ENCODE measurements around the gene KCNJ10. TPM values are rescaled to one million over a fixed set of nuclear protein-coding genes. Genes with fewer than 3 reads are reported as not detected.

KCNJ10 gene
- total and polyA plus RNA-seq, 8 donors: 0.05 to 0.09 (median 0.08) TPM; not detected in 5

DNA sequence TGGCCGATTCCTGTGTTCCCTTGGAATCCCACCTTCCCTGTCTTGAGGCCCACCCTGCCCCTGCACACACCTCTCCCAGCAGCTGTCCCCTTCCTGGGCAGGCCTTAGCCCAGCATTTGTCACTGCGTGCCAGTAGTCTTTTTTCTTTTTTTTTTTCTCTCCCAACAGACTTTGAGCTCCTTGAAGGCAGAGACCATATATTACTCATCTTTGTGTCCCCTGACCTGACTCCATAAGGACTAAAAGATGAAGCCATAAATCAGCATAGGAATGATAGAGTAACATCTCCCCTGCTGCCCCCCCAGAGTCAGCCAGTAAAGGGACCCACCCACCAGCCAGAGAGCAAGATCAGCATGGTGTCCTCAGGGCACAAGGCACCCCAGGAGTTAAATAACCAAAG is 65.5 kb downstream of the KCNJ10 start:
- no peaks in the 10 kb centered on the region for H3K36me3 ChIP-seq
- DNase-seq: no peak
- intact Hi-C loops (cut with DNase I): loop anchor here in 1 of 3 donors (5.0 kb wide), 1 partner anchor 67 kb away; no protein-coding TSS in a partner anchor
- H3K27ac ChIP-seq: no peak overlapping the region
- H3K9me3 ChIP-seq: no peaks in the 10 kb centered on the region
- no peak for ATAC-seq
- WGBS, 2 donors: 85 to 95% methylated on average over 2 of the region's 2 CpGs
- no peak overlapping the region for H3K4me3 ChIP-seq
- TF ChIP-seq, protein P1, sequence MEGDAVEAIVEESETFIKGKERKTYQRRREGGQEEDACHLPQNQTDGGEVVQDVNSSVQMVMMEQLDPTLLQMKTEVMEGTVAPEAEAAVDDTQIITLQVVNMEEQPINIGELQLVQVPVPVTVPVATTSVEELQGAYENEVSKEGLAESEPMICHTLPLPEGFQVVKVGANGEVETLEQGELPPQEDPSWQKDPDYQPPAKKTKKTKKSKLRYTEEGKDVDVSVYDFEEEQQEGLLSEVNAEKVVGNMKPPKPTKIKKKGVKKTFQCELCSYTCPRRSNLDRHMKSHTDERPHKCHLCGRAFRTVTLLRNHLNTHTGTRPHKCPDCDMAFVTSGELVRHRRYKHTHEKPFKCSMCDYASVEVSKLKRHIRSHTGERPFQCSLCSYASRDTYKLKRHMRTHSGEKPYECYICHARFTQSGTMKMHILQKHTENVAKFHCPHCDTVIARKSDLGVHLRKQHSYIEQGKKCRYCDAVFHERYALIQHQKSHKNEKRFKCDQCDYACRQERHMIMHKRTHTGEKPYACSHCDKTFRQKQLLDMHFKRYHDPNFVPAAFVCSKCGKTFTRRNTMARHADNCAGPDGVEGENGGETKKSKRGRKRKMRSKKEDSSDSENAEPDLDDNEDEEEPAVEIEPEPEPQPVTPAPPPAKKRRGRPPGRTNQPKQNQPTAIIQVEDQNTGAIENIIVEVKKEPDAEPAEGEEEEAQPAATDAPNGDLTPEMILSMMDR (IDR thresholded peaks at IDR 0.05): no peak
- no peaks in the 10 kb centered on the region for H3K27me3 ChIP-seq
- no peaks in the 10 kb centered on the region for H3K4me1 ChIP-seq
- FAIRE-seq: no peak

DNA sequence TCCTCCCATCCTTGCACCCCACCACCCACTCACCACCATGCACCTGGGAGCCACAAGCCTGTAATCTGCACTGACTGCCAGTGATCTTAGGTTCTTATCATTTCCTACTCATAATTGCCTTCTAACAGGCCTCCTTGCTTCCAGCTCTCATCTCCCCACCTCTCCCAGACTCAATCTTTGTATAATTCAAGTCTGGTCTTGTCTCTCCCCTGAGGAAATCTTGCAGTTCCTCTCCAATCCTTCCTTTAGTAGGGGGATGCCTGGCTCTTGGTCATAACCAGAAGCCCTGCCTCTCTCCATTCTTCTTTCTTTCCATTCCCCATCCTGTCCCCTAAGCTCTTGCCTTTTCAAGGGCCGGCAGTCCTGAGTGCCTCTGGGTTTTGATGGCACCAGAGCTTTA is 66.0 kb downstream of the KCNJ10 start:
- Histone ChIP-seq H3K9me3 (no peaks in the 10 kb centered on the region), H3K36me3 (no peaks in the 10 kb centered on the region), H3K4me3 (no peak overlapping the region), H3K27me3 (no peaks in the 10 kb centered on the region), H3K27ac (no peak overlapping the region), H3K4me1 (no peaks in the 10 kb centered on the region)
- DNase-seq: no peak
- ATAC-seq: no peak
- 84 to 85% methylated on average over 1 of the region's 1 CpG for WGBS, 2 donors
- TF ChIP-seq, protein P1 (IDR thresholded peaks at IDR 0.05): no peak
- no peak for FAIRE-seq
- intact Hi-C loops (cut with DNase I): loop anchor here in 1 of 3 donors (5.0 kb wide), 1 partner anchor 67 kb away; no protein-coding TSS in a partner anchor

DNA sequence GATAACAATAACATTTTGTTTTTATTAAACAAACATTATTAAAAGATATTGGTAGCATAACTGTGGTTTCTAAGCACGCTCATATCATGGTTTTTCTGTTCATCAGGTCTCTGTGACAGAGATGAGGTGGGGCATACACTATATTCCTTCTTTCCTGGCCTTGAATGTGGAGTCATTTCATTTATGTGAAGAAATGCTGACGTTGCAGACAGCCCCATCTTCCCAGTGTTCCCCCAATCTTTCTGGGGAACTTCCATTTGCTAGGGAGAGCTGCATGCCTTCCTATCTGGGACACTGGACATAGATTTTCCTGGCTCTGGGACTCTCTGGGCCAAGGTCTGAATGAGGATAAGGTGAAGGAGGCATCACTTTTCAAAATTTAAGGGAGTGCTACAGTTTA is 68.5 kb downstream of the KCNJ10 start:
- intact Hi-C loops (cut with DNase I): loop anchor here in 1 of 3 donors (5.0 kb wide), 1 partner anchor 64 kb away; no protein-coding TSS in a partner anchor
- Histone ChIP-seq H3K4me3 (no peak overlapping the region), H3K9me3 (no peaks in the 10 kb centered on the region), H3K27ac (no peak overlapping the region), H3K27me3 (no peaks in the 10 kb centered on the region), H3K36me3 (no peaks in the 10 kb centered on the region), H3K4me1 (no peaks in the 10 kb centered on the region)
- no peak for ATAC-seq
- no peak for DNase-seq
- no peak for FAIRE-seq
- TF ChIP-seq, protein P1 (IDR thresholded peaks at IDR 0.05): no peak
- 50 to 63% methylated on average over 2 of the region's 2 CpGs for WGBS, 2 donors

DNA sequence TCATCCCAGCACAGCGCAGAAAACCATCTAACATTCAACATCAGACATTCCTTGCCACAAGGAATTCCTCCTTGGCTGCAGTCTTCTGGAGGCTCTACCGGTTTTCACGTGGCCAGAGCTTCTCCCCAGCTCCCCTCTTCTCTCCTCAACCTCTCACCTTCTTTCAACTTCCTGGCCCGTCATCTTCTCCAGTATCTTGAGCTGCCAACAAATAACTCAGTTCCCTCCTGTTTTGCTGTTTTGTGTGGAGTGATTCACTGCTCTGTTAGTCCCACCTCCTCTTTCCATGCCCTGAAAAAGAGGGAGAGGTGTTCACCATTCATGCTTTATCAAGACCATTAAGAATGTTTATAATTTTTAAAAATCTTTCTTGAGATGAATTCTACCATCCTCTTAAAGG is 70.8 kb downstream of the KCNJ10 start:
- WGBS, 2 donors: 65 to 77% methylated on average over 4 of the region's 4 CpGs
- no peak for FAIRE-seq
- Histone ChIP-seq H3K36me3 (no peaks in the 10 kb centered on the region), H3K9me3 (no peaks in the 10 kb centered on the region), H3K27me3 (no peaks in the 10 kb centered on the region), H3K27ac (no peak overlapping the region), H3K4me3 (no peak overlapping the region), H3K4me1 (no peaks in the 10 kb centered on the region)
- TF ChIP-seq, protein P1 (IDR thresholded peaks at IDR 0.05): no peak
- no peak for ATAC-seq
- no peak for DNase-seq
- intact Hi-C loops (cut with DNase I): no loop called here

DNA sequence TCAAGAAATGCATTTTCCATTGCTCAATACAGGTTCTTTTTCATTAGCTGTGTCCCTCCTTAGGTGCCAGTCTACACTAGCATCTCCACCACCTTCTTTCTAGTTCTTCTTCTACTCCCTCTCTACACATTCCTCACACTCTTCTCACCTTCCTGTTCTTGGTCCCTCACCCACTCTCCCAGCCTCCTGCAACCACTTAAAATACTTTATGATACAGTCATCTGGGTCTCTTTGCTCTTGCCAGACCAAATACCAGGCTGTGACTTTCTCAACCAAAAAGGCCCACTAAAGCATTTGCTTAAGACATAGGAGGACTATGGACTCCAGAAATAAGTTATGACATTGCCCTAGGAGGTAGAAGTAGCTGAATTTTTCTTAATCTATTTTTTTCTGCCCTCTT is 73.3 kb downstream of the KCNJ10 start:
- Histone ChIP-seq H3K36me3 (no peaks in the 10 kb centered on the region), H3K4me3 (no peak overlapping the region), H3K27ac (no peak overlapping the region), H3K4me1 (no peaks in the 10 kb centered on the region), H3K9me3 (no peaks in the 10 kb centered on the region), H3K27me3 (no peaks in the 10 kb centered on the region)
- TF ChIP-seq, protein P1 (IDR thresholded peaks at IDR 0.05): no peak
- ATAC-seq (no peak), DNase-seq (no peak), FAIRE-seq (no peak)
- intact Hi-C loops (cut with DNase I): no loop called here

Data from pancreas (tissue), 10 donors.